Stimulated activated naive CD4-positive, alpha-beta T cell (primary cell): ENCODE results near the gene POMC.
"Not testable (repeated sequence)": the region's sequence is repeated elsewhere in the genome, so short reads cannot be mapped to it uniquely, and the experiment has no call there.

Experiments
- DNase-seq, 6 experiments: peaks; one replicate each; lab custom pipeline; 2025; lab: John Stamatoyannopoulos, UW

POMC gene

GRCh38 chr2:25176541-25177181 lies 8.3 kb upstream of the POMC start:
- no peak for DNase-seq

GRCh38 chr2:25176138-25176537 lies 7.8 kb upstream of the POMC start:
- no peak for DNase-seq

- no peak for DNase-seq
Observed at GRCh38 chr2:25174192-25174861, 5.9 kb upstream of the POMC start.

GRCh38 chr2:25173719-25174118 lies 5.3 kb upstream of the POMC start:
- DNase-seq: no peak

GRCh38 chr2:25170888-25171287 lies 2.5 kb upstream of the POMC start:
- no peak for DNase-seq

- no peak for DNase-seq
Observed at GRCh38 chr2:25169073-25169470, 692 bp upstream of the POMC start.

GRCh38 chr2:25165992-25166875 lies 2.1 kb downstream of the POMC start:
- DNase-seq: peak; percentile 10 to 38 (median 18)

- DNase-seq: no peak
Observed at GRCh38 chr2:25164561-25164960, 3.8 kb downstream of the POMC start.

GRCh38 chr2:25162061-25162460 lies 6.3 kb downstream of the POMC start:
- DNase-seq: not testable (repeated sequence)

GRCh38 chr2:25161055-25161781 lies 7.2 kb downstream of the POMC start:
- DNase-seq: peak; percentile 5 to 61 (median 39)

- DNase-seq: no peak
Observed at GRCh38 chr2:25160376-25160775, 8.0 kb downstream of the POMC start.

- no peak for DNase-seq
Observed at GRCh38 chr2:25159949-25160348, 8.4 kb downstream of the POMC start.

GRCh38 chr2:25158096-25158852 lies 10.1 kb downstream of the POMC start:
- DNase-seq: no peak

GRCh38 chr2:25155401-25155800 lies 13.0 kb downstream of the POMC start:
- DNase-seq: no peak

GRCh38 chr2:25151718-25152117 lies 16.7 kb downstream of the POMC start:
- no peak for DNase-seq

GRCh38 chr2:25150993-25151392 lies 17.4 kb downstream of the POMC start:
- not testable (repeated sequence) for DNase-seq

GRCh38 chr2:25149646-25150045 lies 18.7 kb downstream of the POMC start:
- DNase-seq: no peak

GRCh38 chr2:25146896-25147295 lies 21.5 kb downstream of the POMC start:
- no peak for DNase-seq

GRCh38 chr2:25145803-25146202 lies 22.6 kb downstream of the POMC start:
- DNase-seq: peak in 1 of 6 experiments; percentile 3

GRCh38 chr2:25141120-25141519 lies 27.3 kb downstream of the POMC start:
- no peak for DNase-seq

- not testable (repeated sequence) for DNase-seq
Observed at GRCh38 chr2:25140535-25140934, 27.8 kb downstream of the POMC start.
